Gastrocnemius medialis (tissue), 4 donors: ENCODE data around the gene PLAC1.

Experiments used
- CTCF ChIP-seq, 5 experiments: fragments of 450-650 bp in 3 of 5; fragments of 200-600 bp in 2 of 5; sonication (generic) in 2 of 5; IDR thresholded peaks in 4 of 5; conservative IDR thresholded peaks in 1 of 5; 1 replicate in 4 of 5; 2 replicates in 1 of 5; pipeline ENCODE4 v1.5.1; 2016 to 2019; ENCODE audit warnings: antibody characterized with exemption in 5 of 5, mild to moderate bottlenecking in 3 of 5, moderate library complexity in 3 of 5
- POLR2A ChIP-seq, 2 donors: fragments of 450-650 bp; IDR thresholded peaks; one replicate each; pipeline ENCODE4 v1.6.1; 2017; ENCODE audit warnings: antibody characterized with exemption in 2 of 2, mild to moderate bottlenecking in 2 of 2, moderate library complexity in 2 of 2

GRCh38 chrX:134688031-134688823 is 30.0 kb upstream of the PLAC1 start:
- TF ChIP-seq CTCF (IDR thresholded peaks at IDR 0.05 in 4 of 5, conservative IDR thresholded peaks at IDR 0.05 in 1 of 5) (no peak), POLR2A (IDR thresholded peaks at IDR 0.05) (no peak)
